Iris pigment epithelial cell (primary cell): ENCODE measurements around the gene TRAF3IP3.
"Not testable (repeated sequence)": the region's sequence is repeated elsewhere in the genome, so short reads cannot be mapped to it uniquely, and the experiment has no call there.

ENCODE experiments used
- DNase-seq: peaks from one replicate; pipeline ENCODE4 v3.0.0-alpha.2; 2011; ENCODE audit warnings: low read depth

The TRAF3IP3 gene

DNA sequence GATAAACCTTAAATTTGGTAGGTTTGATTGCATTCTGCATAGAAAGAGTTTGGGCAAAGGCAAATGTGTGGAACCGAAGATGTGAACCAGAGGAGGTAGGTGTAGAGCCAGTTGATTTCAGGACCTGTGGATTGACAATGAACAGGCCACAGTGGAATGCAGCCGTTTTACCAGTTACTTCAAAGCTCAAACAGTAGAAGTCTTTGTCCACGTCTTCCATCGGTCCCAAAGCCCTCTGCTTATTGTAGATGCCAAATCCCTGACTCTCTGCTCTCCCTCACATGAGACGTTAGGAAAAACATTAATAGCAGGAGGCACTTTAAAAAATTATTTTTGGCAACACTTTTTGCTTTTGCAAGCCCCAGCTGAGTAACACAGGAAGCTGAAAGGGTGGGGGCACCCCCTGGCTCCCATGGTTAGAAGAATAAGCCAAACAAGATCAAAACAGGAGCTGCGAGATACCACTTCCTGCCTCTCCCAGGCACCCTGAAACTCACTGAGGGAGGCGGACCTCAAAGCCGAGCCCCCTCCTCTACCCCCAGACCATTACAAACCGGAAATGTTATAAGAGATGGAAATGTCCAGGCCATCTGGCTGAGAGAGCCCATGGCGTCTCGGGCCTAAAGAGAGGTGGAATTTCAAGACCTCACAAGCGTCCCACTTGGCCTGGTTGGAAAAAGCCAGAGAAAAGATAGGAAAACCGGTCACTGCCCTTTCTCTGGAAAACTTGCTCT is 13.5 kb downstream of the TRAF3IP3 start:
- peak; percentile 84 for DNase-seq

DNA sequence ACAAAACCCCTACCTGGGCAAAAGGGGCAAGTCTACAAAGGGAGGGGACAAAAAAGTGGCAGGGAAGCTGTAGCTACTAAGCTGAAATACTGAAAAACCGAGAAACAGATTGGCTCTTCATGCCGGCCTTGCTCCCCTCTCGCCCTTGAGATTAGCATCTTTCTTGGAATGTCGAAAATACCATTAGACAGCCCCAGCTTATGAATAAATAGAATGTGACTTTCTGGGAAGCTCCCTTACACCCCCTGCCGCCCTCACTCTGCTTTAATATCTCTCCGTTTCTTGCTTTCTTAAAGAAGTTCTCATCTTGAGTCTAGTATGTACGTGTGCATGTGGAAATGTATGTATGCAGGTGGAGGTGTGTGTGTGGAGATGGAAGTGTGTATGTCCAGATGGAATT is 14.1 kb downstream of the TRAF3IP3 start:
- peak; percentile 30 for DNase-seq

DNA sequence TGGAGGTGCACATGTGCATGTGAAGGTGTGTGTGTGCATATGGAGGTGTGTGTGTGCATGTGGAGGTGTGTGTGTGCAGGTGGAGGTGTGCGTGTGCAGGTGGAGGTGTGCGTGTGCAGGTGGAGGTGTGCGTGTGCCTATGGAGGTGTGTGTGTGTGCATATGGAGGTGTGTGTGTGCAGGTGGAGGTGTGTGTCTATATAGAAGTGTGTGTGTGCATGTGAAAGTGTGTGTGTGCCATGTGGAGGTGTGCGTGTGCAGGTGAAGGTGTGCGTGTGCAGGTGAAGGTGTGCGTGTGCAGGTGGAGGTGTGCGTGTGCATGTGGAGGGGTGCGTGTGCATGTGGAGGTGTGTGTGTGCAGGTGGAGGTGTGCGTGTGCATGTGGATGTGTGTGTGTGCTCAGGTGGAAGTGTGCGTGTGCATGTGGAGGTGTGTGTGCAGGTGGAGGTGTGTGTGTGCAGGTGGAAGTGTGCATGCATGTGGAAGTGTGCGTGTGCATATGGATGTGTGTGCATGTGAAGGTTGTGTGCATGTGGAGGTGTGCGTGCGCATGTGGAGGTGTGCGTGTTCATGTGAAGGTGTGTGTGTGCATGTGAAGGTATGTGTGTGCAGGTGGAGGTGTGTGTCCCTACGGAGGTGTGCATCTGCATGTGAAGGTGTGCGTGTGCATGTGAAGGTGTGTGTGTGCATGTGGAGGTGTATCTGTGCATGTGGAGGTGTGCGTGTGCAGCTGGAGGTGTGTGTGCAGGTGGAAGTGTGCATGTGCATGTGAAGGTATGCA is 15.0 kb downstream of the TRAF3IP3 start:
- no peak for DNase-seq

DNA sequence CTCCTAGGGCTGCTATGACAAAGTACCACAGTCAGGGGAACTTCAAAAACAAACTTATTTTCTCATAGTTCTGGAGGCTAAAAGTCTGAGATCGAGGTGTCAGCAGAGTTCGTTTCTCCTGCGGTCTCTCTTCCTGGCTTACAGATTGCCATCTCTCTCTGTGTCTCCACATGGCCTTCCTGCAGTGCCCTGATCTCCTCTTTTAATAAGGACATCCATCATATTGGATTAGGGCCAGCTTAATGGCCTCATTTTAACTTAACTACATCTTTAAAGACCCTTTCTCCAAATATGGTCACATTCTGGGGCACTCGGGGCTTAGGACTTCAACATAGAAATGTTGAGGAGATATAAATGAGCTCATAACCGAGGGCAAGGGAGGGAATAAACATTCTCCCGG is 16.3 kb downstream of the TRAF3IP3 start:
- DNase-seq, result no peak

DNA sequence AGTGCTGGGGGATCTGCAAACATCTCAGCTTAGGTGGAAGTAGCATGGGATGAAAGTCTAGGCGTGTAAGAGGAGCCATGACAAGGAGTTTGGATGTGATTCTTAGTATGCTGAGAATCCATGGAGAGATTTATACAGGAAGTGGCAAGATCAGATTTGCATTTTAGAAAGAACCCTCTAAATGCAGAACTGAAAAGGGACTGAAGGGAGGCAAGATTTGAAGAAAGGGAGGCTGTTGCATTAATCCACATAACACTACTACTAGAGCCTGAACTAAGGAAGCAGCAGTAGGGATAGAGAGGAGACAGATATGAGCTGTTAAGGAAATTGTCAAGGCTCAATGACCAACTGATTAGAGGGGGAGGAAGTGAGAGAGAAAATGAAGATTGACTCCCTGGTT is 18.7 kb downstream of the TRAF3IP3 start:
- no peak for DNase-seq

DNA sequence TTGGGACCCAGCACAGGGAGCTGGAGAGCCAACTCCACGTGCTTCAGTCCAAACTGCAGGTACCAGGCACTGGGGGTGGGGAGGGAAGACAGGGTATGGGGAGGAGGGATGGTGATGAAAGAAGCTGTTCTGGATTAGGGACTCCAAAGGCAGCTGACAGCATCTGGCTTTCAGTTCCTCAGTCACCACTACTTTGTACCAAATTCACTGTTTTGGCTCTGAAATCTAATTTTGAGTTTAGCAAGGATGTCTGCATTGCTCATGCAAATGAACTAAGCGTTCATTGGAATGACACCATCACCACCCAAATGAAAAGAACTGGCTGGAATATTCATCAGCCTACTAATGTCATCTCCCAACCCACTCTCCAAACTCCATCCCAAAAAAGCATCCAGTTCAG is 19.8 kb downstream of the TRAF3IP3 start:
- no peak for DNase-seq

DNA sequence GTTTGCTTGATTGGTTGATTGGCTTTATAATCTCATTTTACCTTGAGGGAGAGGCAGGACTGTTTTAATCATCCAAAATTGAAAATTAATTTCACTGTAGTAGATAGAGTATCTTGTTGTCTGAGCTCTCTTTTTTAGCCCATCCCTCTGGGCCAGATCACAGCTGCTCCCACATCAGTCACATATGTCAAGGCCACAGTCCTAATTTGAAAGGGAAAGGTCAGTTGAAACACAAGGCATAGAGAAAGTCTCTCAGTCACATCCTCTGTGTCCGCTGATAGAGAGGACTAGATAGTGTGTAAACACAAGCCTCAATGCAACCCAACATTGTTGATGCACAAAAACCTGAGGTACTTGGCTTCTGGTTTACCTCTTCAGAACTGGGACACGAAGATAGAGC is 21.7 kb downstream of the TRAF3IP3 start:
- DNase-seq, result no peak

DNA sequence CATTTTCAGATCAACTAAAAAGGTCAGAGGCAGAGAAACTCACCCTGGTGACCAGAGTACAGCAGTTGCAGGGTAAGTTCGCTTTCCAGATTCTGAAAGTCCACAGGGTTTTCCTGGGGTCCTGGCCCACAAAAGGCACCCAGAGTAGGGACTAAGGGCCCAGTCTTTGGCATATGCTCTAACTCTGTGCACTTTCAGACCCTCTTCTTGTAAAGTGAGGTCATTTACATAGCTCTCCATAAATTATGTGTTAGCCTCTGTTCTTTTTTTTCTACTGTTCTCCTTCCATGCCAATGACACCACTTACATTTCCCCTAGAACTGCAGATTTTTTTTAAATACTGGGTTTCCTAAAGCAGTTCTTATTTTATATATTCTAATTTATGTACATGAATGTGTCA is 22.2 kb downstream of the TRAF3IP3 start:
- no peak for DNase-seq

DNA sequence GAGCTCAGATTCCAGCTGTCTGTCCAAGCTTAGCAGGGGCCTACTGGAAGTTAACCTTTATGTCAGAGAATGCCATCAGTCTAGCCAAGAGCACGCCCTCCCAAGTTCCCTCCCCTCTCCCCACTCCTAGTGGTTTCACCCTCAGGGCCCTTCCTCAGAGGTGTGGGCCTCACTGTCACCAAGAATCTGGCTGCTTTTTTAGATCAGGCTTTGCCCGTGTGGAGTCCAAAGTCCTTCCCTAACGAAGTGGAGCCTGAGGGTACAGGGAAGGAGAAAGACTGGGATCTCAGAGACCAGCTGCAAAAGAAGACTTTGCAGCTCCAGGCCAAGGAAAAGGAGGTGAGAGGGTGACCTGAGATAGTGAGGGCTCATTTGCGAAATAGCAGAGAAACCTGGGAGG is 24.4 kb downstream of the TRAF3IP3 start:
- no peak for DNase-seq

DNA sequence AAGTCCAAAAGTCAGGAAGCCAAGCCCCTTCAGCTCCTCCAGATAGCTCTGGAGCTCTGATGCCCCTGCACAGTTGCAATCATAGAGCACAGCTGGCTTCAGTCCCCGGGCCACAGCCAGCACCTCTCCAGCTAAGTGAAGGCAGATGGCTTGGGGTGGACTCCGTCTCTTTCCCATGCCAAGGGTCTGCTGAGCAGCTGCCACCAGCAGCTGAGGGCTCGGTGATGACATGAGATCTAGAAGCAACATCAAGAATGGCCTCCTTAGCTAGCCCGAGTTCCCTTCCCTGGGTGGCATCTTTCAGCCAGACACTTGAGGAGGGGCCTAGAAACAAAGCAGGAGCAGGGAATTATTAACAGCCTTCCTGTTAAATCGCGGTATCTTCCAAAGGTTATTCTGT is 27.5 kb downstream of the TRAF3IP3 start:
- no peak for DNase-seq

DNA sequence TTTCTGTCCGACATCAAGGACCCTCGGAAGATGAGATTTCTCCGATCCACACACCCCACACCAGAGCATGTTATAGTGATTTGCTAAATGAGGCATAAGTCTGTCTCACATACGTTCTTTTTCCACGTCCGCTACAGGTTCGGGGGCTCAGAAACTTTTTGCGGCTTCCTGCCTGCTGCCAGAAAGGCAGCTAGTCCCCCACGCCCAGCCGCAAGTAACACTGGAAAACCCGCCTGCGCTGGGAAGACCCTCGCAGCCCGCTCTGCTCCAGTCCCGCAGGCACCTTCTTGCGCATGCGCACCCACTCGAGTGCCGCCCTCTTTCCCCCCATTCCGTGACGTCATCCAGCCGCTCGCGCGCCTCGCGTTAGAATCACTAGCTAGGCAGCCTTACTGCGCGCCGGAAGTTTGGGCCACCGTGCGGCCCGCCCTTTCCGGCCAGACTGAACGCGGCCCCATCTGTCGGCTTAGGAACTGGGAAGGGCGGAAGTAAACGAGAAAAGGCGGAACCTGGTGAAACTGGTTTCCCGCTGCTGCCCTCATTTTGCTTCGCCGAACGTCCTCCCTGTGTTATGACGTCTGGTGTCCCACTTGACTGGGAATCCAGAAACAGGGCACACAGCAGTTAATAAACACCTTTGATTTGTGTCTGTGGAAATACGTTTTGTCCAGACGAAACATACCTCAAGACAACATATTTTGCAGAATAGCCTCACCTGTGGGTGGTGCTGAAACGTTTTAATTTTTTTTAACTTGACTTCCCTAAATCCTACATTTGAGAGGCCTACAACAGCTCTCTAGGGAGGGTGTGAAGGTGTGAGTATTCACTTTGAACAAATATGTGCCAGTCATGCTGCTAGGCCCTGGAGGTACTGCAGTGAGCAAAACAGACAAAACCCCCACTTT is 28.7 kb downstream of the TRAF3IP3 start, which contains the start of gene C1orf74:
Gene C1orf74, minus strand, starts transcription at position 295 of the 905 bp plus-strand sequence. CDS start 925 bp downstream, outside the sequence.
- DNase-seq, result peak; percentile 97

DNA sequence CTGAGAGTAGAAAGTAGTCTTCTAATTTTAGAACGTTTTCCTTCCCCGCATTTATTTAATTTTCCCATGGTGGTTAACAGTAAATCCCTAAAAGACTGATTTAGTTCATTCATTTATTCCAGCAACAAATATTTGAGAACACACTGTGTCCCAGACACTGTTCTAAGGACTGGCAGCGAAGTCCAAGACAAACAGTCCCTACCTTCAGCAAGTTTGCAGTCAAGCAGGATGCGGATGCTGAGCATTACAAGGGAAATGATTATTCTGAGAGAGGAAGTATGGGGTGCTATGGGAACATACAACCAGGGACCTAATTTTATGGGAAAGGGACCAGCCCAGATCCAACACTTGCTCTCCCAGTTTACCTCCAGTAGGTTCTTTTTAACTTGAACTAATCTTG is 29.7 kb downstream of the TRAF3IP3 start:
- no peak for DNase-seq

DNA sequence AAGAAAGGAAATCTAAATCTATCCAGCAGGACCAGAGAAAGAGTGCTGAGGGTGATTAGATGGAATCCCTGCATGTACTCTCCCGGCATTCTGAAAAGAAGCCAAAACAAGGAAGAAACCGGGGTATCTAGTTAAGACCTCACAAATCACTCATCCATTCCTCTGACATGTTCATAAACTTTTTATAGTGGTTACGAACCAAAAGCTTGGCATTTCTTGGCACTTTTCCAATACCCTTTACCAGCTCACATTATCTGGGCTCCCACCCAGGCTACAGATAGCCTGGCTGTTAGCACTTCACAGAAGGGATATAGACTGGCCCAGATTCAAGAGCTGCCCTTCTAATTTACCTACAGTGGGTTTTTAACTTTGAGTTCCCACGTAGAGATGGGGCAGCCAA is 30.3 kb downstream of the TRAF3IP3 start:
- no peak for DNase-seq

DNA sequence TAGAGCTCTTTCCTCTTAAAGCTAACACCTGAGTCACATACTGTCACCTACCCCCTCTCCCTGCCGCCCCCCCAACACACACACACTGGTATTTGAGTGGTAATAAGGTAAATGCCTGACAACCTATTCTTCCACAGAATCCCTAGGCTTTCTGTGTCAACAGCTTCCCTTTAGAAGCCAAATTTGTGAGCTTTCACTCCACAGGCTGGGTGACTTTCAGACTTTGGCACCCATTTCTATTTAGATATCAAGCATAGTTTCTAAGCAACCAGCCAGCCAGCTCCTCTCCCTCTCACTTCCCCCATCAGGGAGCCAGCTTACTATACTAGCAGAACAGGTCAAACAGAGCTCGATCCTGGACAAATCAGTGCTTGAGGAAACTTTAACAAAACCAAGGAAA is 31.7 kb downstream of the TRAF3IP3 start:
- no peak for DNase-seq

DNA sequence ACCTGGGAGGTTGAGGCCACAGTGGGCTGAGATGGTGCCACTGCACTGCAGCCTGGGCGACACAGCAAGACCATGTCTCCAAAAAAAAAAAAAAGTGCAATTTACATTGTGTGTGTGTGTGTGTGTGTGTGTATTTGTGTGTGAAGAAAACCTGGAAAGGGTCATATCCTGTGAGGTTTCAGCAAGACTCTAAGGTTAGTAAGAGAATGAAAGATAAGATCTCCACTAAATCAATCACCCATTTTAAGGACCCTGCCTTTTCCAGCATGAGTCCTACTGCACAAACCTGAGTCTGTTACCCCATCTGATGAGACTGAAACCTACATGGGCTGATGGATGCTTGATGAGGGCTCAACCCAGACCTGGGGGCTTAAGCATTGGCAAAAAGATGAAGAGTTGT is 33.4 kb downstream of the TRAF3IP3 start:
- no peak for DNase-seq

DNA sequence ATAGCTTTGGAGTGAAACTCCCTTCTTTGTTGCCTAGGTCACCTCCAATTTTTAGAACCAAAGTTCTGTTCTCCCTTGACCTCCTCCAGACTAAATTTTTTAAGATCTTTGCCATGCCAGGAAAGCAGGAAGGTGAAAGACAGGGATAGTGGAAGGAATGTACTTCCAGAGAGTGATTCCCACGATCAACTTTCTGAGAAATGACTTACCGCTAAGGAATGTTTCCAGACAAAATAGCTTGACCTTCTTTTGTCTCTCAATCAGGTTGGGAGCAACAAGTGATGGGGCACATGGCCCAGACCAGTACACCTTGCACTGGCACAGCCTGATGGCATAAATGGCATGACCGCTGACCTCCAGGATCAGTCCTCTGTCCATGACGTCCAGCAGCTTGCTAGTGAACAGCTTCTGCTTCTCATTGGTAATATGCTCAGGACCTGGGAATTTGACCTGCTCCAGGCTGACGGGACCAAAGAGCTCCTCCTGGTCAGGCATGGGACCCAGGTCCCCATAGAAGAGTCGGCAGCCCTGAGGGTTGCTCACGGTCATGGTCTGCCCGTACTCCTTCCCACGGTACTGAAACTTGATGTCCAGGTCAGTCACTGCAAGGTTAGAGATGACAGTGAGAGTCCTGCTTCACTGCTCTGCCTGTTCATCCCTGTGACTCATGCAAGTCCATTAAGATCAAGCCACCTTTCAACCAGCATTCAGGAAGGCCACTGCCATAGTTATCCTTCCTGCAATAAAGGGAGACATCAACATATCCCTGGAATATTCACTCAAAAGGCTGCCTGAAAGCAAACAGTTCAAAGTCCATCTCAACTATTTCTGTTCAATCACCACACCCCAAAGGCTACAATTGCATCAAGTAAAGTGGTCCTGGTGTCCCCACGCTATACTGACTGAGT is 34.7 kb downstream of the TRAF3IP3 start:
- DNase-seq, result no peak

DNA sequence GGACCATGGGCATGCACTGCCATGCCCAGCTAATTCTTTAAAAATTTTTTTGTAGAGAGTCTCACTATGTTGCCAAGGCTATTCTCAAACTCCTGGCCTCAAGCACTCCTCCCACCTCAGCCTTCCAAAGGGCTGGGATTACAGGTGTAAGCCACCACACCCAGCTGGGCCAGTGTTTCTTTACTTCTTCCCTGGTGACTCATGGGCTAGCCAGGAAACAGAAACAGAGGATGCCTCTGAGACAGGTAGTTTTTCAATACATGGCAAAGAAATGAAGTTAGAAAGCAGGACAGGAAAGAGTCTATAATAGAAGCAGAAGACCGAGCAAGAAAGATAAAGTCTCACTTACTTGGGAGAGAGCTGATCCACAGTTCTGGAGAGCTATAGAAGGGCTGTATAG is 36.1 kb downstream of the TRAF3IP3 start:
- DNase-seq, result no peak

DNA sequence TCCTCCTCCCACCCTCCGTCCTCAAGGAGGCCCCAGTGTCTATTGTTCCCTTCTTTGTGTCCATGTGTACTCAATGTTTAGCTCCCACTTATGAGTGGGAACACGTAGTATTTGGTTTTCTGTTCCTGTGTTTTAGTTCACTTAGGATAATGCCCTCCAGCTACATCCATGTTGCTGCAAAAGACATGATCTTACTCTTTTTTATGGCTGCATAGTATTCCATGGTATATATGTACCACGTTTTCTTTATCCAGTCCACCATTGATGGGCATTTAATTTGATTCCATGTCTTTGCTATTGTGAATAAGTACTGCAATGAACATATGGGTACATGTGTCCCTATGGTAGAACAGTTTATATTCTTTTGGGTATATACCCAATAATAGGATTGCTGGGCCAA is 37.9 kb downstream of the TRAF3IP3 start:
- not testable (repeated sequence) for DNase-seq

DNA sequence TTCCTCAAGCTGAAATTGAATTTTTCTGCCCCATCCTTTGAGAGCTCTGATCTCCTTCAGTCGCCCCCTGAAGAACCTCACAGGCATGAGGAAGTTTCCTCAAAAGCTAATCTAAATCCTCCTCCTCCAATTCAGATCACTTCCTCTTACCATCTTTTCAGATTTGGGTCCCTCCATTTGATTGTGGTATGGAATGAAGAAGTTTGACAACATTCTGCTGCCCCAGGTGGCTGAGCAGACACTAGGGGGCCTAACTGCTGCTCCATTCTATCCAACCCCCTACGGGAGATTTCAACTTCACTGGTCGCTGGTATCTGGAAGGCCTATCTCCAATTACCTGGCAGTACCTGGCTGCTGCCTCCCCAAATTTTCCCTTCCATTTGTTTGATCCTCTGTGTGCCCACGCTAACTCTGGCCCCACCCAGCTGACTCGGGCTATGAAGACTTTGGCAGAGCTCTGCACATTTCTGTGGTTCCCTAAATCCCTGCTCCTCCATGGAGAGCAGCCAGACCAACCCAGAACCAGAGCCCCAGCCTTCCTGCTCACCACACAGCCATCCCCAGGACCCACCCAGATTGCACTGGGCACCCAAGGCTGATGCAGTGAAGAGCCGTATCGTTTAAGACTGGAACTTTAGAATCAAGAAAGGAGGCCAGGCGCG is 42.3 kb downstream of the TRAF3IP3 start:
- DNase-seq, result no peak

DNA sequence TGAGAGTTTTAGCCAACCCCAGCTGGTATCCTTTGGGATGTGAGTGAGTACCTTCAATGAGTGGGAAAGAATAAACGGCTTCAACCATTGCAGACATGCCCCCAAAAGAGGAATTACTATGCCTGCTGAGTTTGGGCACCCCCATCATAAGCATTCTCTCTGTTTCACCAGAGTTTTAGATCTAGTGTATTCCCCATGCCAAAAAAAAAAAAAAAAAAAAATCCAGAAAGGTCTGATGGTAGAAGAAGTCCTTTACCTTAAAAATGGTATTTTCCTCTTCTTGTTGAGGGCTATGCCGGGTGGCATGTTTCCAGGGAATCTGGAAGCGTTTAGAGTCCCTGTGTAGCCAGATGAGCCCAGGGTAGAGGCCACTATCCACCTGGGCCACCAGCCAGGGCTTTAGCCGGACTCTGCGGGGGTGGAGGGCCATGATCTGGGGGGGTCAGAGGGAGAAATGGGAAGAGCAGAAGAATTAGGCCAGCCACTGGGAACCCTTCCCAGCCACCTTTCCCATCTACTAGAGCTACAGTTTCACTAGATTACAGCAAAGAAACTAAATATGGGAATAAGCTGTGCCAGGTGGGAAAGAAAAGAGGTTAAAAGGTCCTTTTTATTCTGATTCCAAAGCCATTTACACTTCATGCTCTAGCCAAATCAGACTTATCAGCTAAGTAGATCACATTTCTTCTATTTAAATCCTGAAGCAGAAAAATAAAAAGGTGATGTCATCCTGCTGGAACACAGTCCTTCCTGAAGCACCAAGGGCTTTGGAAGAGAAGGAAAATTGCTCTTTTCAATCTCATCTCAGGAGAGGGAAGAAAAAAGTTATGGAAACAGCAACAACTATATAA is 45.4 kb downstream of the TRAF3IP3 start:
- DNase-seq, result no peak
